ENCODE results near the gene TICAM2.
"Not testable (repeated sequence)": the region's sequence is repeated elsewhere in the genome, so short reads cannot be mapped to it uniquely, and the experiment has no call there.

The TICAM2 gene, protein sequence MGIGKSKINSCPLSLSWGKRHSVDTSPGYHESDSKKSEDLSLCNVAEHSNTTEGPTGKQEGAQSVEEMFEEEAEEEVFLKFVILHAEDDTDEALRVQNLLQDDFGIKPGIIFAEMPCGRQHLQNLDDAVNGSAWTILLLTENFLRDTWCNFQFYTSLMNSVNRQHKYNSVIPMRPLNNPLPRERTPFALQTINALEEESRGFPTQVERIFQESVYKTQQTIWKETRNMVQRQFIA

DNA sequence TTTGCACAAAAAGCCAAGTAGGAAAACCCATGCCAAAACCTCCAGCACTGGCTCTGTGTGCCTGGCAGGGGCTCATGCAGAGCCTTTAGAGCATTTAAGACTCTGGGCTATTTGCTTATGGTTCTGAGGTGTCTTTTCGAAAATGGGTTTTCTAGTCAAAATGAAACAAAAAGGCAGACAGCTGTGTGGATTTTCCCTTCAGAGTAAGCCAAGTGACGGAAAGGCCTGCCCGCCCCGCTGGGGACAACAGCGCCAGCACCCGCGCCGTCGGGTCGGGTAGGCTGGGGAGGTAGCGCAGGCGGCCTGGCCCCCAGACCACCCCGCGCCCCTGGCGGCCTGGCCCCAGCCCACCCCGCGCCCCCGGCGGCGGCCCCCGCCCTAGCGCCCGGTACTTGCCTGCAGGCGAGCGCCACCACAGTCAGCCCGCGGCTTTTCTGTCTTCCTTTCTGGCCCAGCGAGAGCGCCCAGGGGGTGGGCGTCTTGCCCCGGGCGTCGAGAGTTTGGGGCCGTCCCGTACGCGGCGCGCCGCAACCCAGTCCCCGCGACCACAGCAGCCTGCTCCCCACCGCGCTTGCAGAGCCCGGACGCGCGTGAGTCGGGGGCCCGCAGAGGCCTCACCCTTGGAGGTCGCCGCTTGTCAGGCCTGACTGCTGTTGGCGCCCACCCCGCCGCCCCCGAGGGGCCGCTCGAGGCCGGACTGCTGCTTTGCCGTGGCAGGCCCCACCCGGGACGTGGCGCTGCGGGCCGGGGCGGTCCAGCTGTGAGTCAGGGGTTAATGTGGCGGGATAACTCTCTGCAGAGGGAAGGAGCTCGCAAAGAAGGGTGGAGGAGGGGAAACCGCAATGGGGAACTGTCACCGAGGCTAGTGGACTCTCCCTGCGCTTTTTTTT is at the start of gene TICAM2:
TICAM2 (minus strand) TSS at position 779 of the 890 bp plus-strand sequence. CDS start 21,223 bp downstream, outside the sequence.
- DNase-seq (ENCODE audit: low spot score): peak; percentile 72

DNA sequence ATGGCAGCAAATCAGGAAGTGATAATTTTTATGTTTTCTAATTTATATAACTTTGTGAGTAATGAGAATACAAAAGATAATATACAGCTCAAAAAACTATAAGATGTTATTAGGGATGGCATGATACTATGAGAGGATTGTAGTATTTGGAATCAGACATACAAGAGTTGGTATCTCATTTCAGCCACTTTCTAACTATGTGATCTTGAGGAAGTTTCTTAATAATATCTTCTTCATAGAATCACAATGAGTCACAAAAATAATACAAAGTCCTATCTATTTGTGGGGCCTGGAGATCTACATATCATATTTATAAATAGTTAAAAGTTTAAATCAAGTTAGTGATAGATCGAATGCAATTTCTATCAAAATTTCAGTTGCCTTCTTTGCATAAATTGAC is 47.3 kb upstream of the TICAM2 start:
- no peak for DNase-seq (ENCODE audit: low spot score)

DNA sequence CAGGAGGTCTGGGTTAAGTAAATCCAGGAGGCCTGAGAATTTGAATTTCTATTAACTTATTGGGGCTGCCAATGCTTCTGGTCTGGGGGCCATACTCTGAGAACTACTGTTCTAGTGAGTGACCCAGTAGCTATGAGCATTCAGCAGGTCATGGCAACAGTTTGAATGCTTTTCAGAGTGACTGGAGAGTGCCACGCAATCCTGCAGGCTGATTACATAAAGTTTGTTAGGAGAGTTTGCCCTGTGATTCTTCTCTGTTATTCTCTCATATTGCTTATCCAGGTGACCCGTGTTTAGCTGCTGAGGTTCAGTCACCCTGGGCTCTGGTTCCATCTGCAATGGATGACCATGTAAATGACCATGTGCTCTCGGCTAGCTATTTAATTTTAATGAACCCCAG is 45.8 kb upstream of the TICAM2 start:
- no peak for DNase-seq (ENCODE audit: low spot score)

DNA sequence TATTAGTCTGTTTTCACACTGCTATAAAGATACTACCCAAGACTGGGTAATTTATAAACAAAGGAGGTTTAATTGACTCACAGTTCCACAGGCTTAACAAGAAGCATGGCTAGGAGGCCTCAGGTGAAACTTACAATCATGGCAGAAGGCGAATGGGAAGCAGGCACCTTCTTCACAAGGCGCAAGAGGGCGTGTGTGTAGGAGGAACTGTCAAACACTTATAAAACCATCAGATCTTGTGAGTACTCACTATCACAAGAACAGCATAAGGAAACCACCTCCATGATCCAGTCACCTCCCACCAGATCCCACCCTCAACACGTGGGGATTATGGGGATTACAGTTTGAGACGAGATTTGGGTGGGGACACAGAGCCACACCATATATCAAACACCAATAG is 43.1 kb upstream of the TICAM2 start:
- DNase-seq (ENCODE audit: low spot score): not testable (repeated sequence)

DNA sequence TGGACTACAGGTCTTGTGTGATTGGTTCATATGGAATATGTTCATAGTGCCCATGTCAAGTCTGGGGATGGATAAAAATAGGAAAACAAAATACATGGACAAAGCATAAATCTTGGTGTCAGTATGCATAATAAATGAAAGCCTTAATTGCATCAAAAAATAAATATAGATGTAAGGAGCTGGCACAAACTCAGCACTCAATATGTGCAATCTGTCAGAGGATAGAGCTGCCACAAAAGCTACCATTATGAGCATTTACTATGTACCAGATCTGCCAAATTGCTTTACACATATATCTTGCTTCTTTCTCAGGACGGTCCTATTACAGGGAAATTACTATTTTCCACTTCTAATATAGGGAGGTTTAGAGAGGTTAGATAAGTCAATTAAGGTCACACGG is 41.8 kb upstream of the TICAM2 start:
- DNase-seq (ENCODE audit: low spot score): no peak

DNA sequence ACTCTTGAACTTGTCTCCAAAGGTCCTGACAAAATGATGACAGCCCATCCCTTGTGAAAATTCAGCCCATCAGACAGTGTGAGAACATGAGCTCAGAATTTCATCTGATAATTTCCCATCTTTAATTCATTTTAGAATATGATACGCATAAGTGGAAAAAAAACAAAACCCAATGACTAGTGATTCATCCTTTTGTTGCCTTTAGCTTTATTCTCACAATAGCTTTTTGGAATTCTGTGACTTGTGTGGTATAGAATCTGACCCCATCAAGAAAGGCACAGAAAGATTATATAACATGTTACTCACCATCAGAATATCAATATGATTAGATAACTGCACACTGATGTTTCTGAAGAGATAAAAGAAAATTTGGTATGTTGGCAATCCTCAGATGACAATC is 39.7 kb upstream of the TICAM2 start:
- no peak for DNase-seq (ENCODE audit: low spot score)

DNA sequence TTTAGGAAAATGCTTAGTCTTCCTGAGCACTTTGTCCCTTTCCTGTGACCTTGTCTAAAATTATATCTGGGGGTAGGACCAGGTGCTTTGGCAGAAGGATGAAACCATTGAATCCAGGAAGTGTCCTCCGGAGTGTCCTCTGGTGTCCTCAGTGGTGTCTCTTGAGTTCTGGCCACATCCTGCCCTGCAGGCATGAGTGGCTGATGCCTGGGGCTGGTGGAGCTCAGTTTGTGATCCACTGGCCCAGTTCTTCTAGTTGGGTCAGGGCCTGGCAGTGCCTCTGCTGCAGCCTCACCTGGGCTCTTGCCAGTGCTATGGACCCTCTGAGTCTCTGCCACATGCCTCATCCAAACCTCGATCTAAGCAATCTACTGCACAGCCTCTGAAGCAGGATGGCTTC is 38.0 kb upstream of the TICAM2 start:
- DNase-seq (ENCODE audit: low spot score): no peak

DNA sequence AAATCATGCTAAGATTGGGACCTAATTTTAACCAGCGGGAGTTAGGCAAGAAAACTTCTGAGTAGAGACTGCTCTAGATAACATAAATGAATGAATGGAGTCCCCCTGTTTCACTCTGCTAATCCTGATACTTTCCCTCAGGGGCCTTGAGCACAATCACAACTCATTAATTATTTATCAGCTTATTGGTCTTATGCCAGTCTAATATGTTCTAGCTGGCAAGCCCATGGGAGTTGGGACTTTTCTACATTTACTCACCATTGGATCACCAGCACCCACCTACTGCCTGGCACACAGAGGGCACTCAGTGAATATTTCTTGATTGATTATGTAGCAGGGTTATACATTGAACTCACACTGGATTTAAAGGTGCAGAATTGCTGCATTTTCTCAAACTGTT is 37.1 kb upstream of the TICAM2 start:
- DNase-seq (ENCODE audit: low spot score): no peak

DNA sequence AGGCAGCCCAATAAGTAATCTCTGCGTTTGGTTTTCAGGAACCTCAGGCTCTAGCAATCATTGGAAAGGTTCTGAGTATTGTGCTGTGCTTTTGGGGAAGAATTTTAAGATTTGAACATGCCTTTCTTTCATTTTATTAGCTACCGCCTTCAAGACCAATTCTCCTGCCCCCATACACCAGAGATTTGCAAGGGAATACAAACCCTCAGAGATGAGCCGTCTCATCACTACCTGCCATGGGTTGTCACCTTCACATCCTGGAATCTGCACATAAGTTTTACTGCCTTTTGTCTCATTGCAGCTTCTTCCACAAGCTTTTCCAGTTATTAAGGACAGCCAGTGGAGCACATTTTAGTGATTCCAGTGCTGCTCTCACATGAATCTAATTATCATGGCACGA is 35.2 kb upstream of the TICAM2 start:
- DNase-seq (ENCODE audit: low spot score): no peak

DNA sequence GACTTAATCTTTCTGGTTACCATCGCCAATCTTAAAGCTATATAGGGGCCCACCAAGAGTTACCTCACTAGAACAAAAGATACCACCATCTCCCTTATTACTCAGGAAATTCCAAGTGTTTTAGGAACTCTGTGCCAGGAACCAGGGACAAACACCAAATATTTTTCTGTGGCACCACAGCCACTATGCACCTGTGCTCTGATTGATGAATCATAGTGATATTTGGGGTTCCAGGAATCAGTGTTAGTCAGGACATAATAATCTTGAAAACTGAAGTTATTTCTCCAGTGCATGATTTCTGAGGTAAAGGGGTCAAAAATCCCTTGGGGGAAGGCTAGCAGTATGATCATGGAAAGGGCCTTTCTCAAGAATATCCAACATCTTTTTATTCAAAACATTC is 33.7 kb upstream of the TICAM2 start:
- no peak for DNase-seq (ENCODE audit: low spot score)

DNA sequence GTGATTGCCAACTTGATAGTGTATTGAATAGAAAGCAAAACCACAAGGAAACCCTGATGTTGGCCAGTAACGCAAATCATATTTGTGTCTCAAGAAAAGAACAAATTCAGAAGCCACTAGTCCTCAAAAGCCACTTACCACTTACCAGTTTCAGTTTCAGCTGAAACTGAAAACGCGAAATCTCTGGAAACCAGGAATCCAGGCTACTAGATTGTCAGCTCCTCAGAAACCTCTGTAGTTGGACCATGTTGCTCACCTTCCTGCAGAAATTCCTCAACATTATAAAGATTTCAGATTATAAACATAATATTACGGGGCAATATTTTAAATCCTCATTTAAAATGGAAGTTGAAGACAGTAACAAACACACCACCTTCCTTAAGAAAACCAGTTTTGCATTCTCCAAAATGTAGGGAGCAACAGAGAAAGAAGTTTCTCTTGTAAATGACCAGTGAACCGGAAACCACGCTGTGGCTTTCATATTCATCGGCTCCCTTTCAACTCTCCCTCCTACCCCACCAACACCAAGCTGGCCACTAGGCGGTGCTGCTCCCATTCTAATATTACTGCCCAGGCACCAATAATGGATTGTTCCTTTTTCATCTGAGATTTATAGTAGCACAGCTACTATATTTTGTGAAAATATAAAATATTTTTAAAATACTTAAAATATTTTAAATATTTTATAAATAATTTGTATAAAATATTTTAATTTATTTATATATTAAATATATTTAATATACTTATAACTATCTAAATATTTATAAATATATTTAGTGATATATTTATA is 32.3 kb upstream of the TICAM2 start:
- peak; percentile 81 for DNase-seq (ENCODE audit: low spot score)

DNA sequence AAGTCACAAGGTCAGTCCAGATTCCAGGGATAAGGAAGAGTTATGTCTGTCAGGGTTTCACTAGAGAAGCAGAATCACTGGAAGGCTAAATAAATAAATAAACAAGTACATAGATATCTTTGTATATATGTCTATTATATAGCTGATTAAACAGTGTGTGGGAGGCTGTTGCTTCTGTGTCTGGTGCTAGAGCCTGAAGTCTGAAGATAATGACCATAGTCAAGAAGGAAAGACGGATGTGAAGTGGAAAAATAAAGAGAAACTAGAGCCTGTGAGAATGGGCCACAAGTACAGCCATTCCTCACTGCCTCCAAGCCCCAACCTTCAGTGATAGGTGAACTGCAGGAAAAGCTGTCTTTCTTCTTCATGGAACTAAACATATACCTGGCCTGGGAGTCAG is 27.6 kb upstream of the TICAM2 start:
- DNase-seq (ENCODE audit: low spot score): no peak

DNA sequence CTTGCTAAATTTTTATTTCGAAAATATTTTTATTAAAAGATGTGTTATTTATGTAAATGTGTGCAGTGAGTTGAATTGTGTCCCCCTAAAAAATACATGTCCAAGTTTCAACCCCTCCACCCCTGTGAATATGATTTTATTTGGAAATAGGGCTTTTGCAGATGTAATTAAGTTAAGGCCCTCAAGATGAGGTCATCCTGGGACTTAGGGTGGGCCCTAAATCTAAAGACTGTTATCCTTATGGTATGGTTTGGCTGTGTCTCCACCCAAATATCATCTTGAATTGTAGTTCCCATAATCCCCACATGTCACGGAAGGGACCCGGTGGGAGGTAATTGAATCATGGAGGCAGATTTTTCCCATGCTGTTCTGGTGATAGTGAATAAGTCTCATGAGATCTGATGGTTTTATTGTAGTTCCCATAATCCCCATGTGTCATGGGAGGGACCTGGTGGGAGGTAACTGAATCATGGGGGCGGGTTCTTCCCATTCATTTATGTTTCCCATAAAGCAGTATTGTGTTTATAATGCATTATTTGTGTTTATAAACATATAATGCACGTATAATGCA is 25.1 kb upstream of the TICAM2 start:
- no peak for DNase-seq (ENCODE audit: low spot score)

DNA sequence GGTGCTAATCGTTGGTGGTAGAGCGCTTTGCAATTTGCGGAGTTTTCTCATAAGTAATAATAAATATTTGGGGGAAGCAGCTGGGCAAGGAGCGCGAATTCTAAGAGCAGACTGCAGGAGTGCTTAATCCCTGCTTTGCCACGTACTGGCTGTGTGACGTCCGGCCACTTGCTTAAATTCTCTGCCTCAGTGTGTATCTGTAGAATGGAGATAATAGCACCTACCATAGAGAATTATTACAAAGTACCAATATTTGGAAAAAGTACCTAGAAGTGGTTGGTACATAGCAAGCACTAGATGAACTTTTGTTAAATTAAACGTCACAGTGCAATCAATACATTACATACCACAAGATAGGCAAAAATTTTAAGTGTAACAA is 24.2 kb upstream of the TICAM2 start:
- no peak for DNase-seq (ENCODE audit: low spot score)

DNA sequence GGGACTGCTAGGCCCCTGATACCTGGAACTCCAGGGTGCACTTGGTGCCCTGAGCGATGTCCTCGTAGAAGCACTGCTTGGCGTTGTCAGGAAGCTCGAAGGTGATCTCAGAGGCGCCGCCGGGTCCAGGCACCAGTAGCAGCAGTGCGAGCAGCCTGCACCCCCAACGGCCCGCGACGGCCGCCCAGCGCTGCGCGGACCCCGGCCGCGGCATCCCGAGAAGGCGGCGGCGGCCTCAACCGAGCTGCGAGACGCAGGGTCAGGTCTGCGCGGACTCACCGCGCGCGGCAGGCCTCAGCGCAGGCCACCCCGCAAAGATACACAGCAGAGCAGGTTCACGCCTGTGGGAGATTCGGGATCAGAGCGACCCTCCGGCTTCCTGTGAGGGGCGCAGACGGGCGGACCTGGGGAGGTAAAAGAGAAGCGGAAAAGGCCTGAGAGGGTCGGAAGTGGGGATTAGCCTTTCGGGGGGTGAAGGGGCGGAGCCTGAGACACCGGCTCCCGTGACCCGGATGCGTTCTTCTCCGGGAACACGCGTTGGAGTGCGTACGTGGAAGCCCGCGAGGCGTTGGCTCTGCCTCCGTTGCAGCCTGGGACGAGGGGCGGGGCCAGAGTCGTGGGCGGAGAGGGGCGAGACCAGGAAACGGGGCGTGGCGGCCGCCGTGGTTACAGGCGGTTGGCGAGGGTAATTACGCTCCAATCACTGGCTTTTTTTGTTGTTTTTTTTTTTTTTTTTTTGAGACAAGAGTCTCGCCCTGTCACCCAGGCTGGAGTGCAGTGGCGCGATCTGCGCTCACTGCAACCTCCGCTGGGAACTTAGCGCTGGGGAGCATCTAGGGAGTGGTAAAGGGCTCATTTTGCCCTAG is 23.5 kb upstream of the TICAM2 start, which contains the start of gene TMED7:
TMED7 (minus strand) TSS at position 458 of the 866 bp plus-strand sequence; CDS start at position 214, 244 bp downstream.
- DNase-seq (ENCODE audit: low spot score): peak; percentile 97

DNA sequence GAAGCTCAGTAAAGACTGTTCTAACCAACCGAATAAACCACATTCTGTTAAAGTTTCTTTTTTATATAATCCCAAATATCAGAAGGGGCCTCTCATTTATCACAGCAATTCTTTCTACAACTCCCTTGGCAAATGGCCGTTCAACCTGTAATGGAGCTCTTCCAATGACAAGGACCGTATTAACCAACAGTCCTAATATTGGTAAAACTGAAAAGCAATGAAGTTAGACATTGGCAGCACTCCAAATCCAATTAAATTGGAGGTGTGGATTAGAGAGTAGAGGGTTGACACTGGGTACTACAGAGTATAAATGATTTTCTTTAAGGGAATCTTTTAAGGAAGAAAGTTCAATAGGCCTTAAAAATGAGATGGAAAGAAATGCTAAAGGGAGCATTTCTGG is 22.7 kb upstream of the TICAM2 start:
- no peak for DNase-seq (ENCODE audit: low spot score)

DNA sequence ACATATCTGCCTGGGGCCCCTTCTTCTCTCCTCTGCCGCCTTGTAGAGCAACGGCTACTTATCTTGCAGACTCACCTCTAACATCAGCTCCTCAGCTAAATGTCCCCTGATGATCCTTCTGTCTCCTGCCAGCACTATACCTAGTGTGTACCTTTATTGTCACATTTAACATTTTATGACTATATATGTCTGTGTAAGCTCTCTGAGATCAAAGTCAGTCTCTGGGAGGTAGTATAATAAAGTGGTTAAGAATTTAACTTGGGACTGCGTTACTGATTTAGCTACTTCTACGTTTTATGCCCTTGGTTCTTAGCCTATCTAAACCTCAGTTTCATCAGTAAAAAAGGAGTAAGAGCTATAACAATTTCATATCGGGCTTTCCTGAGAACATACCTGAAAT is 21.4 kb upstream of the TICAM2 start:
- DNase-seq (ENCODE audit: low spot score): no peak

DNA sequence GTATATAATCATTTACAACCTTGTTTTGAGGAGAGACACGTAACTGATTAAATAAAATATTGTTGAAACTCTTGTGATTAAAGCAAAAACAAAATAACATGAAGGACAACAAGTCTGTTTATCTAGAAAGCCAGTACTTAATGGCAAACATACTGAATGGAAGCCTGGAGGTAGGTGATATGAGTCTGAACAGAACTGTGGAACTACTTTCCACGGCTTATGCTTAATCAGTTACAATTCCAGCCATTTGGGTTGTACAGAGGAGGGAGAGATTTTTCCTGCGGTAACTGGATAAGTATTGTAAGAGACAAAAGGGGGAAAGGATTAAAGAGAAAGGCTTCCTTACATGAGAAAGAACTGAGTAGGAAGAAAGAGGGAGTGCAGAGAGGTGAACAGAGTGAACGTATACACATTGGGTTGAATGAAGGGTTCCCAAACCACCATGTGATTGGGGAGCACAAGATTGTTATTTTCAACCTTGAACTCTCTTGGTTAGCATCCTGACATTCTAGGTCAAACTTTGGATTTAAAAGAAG is 19.2 kb upstream of the TICAM2 start:
- no peak for DNase-seq (ENCODE audit: low spot score)

DNA sequence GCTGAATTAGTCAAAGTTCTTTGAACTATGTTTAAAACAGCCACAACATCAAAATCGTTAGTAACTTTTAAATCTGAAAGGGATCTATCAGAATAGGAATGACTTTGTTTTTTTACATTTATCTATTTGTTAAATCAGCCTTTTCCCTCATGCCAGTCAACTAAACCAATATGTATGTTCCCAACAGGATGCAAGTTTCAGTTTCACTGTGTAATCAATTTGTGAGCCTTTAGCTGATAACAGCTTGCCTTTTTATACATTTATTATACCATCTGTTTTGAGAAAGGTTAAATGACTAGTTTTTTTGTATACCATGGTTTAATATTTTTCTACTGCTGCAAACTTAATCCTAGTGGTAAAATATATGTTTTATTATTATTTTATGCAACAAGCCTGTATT is 14.6 kb upstream of the TICAM2 start:
- DNase-seq (ENCODE audit: low spot score): no peak

DNA sequence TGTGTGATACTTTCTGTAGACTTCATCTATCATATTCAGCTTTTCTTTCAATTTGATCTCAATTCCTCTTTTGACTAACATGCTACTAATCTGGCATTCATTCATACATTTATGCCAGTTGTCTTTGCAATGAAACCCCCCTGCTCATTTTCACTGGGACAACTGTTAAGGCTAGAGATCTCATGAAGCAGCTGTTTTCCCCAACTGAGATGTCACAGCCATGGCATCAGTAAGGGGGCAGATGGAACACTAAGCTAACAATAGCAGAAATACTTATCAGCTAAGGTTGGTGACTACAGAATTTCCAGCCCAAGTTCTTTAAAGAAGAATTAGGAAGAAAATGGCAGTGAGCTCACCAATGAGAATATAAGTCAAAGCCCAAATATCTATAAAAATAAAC is 14.2 kb upstream of the TICAM2 start:
- no peak for DNase-seq (ENCODE audit: low spot score)

DNA sequence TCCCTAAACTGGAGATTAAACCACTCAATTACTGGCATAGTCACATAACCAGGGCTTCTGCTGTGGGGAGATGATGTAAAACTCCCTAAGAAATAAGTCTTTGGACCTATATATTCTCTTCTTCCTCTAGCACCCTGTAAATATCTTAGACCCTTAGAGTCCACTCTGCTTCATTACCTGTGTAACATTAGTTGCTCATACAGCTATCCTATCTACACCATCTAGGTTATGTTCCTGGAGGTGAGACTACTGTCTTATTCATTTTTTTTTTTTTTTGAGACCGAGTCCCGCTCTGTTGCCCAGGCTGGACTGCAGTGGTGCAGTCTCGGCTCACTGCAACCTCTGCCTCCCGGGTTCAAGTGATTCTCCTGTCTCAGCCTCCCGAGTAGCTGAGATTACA is 9.6 kb upstream of the TICAM2 start:
- no peak for DNase-seq (ENCODE audit: low spot score)
